Activated CD4-positive, alpha-beta T cell treated with anti-CD3 and anti-CD28 coated beads, Interleukin-10, Interleukin-2, amounts not matched to agents 100 ng/mL and 50 ng/mL, durations not matched to agents 16 hours and 8 hours (primary cell): ENCODE results near the gene WFDC5.
"Not testable (repeated sequence)": the region's sequence is repeated elsewhere in the genome, so short reads cannot be mapped to it uniquely, and the experiment has no call there.

Experiments
- DNase-seq: peaks from one replicate; pipeline ENCODE4 v3.0.0-alpha.2; 2020

The WFDC5 gene, protein sequence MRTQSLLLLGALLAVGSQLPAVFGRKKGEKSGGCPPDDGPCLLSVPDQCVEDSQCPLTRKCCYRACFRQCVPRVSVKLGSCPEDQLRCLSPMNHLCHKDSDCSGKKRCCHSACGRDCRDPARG

DNA sequence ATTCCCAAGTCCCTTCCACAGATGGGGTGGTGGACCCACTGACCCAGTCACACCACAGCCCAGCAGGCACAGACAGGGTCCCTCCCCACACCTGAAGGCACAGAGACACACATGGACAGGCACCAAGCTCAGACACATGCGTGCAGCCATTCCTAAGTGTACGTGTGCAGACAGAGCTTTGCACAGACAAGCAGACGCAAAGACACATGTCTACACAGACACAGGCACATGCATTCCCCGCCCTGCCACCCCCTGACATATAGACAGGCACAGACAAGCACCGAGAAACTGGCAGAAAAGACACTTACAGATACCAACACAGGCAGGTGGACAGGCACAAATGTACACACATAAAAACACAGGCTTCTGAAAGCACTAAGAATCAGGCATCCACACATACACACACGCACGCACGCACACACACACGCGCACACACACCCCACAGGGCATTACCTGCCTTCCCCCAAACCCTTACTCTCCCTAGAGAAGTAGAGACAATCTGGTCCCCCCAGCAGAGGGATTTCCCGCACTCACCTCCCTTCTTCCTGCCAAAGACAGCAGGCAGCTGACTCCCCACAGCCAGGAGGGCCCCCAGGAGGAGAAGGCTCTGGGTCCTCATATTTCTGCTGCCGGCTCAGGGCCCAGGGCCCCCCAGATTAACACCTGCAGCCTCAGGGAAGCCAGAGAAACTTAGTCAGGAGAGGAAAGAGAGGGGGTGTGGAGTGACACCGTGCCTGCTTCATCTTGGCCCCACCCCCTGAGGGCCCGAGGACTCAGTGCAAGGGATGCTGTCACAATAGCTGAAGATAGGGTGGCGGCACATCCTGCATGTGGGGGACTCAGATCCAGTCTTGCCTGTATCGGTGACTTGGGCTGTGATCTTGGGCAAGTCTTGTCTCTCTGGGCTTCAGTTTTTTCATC lies at the start of gene WFDC5:
WFDC5 (minus strand) TSS at position 710 of the 921 bp plus-strand sequence; CDS start at position 619, 91 bp downstream.
- DNase-seq: no peak

GRCh38 chr20:45163083-45163803 lies 48.3 kb upstream of the WFDC5 start:
- DNase-seq: no peak

DNA sequence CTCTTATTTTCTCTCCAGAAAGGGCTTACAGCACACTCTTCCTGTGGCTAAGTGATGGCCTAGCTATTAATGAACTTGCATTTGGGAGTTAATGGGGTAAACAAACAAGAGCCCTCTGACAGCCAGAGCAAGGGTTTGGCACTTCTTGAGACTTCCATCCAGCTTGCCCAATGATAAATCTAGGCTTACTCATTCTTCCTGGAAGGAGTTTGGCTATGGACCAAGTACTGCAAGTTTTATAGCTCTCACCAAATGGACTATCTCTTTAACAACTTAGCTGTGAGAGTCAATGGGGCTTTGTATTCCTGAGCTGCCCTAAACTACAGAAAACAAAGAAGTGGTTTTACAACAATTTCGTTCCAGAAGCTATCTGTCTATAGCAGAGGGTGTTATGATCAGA lies 43.0 kb upstream of the WFDC5 start:
- DNase-seq: no peak

DNA sequence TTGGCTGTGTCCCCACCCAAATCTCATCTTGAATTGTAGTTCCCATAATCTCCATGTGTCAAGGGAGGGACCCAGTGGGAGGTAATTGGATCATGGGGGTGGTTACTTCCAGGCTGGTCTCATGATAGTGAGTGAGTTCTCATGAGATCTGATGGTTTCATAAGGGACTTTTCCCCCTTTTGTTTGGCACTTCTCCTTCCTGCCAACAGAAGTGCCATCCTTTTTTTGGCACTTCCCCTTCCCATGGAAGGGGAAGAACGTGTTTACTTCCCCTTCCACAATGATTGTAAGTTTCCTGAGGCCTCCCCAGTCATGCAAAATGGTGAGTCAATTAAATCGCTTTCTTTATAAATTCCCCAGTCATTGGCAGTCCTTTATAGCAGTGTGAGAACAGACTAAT lies 41.7 kb upstream of the WFDC5 start:
- DNase-seq: no peak

- DNase-seq: not testable (repeated sequence)
Measured at GRCh38 chr20:45154794-45155193, 39.8 kb upstream of the WFDC5 start.

DNA sequence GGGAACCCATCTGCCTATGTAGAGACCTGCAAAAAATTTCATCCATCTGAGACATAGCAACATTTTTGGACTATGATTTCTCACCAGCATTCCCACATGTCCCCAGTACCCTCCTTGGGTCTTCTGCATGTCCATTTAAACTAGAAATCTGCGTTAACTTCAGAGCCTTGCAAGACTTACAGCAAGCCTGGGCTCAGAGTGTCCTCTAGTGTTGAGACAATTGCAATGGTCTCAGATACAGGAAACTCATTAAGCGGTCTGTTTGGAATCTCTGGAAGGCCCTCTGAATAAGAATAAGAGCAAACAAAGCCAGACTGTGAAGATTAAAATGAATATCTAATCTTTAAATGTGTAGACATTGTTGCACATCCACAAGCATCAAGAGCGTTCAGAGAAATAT lies 39.2 kb upstream of the WFDC5 start:
- DNase-seq: no peak

GRCh38 chr20:45153752-45154151 lies 38.8 kb upstream of the WFDC5 start:
- no peak for DNase-seq

GRCh38 chr20:45153147-45153546 lies 38.2 kb upstream of the WFDC5 start:
- DNase-seq: no peak

DNA sequence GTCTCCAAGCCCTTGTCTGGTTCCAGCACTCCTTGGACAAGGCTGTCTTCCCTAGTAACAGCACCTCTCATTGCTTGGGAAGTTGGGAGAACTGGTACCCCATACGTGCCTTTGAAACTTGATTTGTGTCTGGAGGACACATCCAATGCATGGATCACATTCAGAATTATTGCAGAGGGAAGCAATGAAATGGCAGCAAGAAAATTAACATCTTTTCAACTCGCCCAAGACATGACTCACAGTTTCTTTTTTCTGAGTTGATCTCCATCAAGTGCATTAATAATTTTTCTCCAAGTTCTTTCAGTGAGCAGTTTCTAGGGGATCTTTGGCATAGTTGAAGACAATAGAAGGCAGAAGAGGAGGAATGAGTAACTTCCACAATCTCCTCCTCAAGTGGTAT lies 37.4 kb upstream of the WFDC5 start:
- no peak for DNase-seq

DNA sequence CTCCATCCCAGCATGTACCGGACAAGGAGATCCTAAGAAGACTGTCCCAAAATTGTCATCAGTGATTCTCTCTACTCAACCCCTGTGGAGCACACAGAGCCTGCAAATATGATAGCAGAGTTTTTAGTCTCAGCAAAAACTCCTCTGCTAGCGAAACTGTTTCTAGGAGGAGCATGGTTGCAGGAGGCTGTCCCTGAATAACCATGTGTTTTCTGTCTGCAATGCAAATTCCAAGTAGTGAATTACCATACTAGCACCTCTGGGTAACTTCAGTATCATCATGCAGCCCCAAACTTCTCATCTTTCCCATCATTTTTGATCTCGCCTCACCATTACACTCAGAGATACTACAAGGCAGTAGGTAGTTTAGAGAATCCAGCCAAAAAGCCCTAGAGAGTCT lies 34.1 kb upstream of the WFDC5 start:
- no peak for DNase-seq

- DNase-seq: no peak
Measured at GRCh38 chr20:45140836-45141235, 25.9 kb upstream of the WFDC5 start.

DNA sequence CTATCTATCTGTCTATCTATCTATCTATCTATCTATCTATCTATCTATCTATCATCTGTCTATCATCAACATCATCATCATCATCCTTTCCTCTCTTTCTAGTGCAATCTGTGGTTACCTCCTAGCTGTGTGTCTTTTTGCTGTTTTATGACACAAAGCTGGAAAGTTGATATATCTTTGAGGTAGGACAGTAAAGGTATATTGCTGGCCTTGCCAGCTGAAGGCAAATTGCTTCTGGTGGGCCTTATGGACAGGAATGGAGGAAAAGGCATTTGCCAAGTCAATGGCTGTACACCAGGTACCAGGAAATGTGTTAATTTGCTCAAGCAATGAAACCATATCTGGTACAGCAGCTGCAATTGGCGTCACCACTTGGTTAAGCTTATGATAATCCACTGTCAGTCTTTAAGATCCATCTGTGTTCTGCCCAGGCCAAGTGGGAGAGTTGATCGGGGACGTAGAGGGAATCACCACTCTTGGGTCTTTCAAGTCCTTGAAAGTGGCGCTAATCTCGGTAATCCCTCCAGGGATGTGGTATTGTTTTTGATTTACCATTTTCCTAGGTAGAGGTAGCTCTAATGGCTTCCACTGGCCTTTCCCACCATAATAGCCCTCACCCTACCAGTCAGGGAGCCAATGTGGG lies 24.9 kb upstream of the WFDC5 start:
- not testable (repeated sequence) for DNase-seq

DNA sequence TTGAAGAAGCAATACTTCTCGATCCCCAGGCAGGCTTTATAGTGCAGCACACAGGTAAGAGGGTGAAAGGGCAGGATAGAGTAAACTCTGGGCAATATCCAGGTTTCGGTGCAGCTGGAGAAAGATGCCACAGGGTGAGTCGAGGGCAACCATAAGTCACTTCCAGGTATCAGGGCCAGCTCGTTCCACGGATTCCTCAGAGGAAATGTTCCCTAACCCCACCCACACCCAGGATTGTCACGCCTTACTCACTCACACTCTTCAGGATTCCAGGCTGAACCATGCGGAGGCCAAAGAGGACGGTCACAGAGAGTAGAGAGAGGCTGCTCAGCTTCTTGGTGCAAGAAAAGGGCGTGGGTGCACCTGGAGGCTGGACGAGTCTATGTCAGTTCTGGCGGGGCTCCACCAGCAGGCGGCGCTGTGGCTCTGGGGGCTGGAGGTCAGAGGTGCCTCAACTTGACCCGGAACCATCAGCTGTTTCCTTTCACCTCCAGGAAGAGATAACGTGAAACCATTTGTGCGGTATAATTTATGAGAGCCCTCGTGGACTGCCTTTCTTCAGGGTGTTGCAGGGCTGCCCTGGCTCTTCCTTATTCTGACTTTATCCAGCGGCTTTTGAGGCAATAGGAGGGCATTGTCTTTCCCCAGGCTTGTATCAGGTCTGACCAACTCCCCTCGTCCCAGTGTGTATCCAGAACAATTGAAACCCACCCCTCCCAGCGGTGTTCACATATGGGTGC lies 23.8 kb upstream of the WFDC5 start:
- DNase-seq: peak; percentile 82

- no peak for DNase-seq
Measured at GRCh38 chr20:45136911-45137310, 21.9 kb upstream of the WFDC5 start.

GRCh38 chr20:45128099-45128498 lies 13.1 kb upstream of the WFDC5 start:
- DNase-seq: no peak

DNA sequence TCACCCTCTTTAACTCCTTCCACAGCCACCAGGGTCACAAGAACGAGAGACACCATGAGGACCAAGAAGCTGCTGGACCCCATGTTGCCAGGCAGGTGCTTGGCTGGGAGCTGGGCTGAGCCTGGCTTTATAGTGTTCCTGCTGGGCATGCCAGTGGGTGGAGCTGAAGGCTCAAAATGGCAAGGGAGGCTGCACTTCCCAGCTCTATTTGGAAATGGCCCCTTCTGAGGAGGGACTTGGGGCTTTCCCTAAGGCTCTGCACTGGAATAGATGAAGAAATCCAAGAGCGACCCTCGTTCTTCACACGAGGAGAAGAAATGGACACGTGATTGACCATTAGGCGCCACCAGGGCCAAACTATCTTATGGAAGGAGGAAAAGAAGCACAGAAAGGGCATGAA lies 9.4 kb upstream of the WFDC5 start, which contains the start of gene WFDC12:
WFDC12 (minus strand) TSS at position 101 of the 400 bp plus-strand sequence; CDS start at position 83, 18 bp downstream.
- DNase-seq: no peak

GRCh38 chr20:45121388-45121787 lies 6.4 kb upstream of the WFDC5 start:
- peak; percentile 13 for DNase-seq

DNA sequence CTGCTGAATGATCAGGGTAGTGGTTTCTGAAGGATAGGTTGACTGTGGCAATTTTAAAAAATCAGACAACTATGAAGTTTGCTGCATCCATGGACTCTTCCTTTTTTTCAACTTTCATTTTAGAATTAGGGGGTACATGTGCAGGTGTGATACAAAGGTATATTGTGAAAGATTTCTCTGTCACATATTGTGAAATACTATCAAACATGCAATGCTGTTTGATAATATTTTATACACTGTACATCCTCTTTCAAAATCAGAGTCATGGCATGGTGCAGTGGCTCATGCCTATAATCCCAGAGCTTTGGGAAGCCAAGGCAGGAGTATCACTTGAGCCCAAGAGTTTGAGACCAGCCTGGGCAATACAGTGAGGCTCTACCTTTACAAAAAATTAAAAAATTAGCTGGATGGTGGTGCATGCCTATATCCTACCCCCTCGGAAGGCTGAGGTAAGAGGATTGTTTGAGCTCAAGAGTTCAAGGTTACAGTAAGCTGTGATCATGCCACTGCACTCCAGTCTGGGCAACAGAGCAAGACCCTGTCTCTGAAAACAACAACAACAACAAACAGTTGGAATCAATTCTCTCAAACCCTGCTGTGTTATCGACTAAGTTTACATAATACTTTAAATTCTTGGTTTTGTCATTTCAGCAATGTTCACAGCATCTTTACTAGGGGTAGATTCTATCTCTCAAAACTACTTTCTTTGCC lies 4.7 kb upstream of the WFDC5 start:
- no peak for DNase-seq

DNA sequence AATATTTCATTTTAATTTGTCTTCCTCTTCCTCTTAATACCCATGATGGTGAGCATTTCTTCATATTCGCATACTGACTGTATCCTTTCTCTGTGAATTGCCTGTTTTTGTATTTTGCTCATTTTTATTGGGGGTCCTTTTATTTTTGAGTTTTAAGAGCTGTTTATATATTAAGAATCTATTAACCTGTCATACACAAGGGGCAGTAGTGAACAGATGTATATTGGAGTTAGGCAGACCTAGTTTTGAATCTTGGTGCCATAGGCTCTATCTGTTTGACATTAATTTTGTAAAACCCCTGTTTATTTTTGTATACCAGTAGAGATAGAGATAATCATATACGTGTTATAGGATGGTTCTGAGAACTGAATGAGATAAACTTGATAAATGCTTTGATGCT lies 3.1 kb upstream of the WFDC5 start:
- no peak for DNase-seq

GRCh38 chr20:45117581-45117980 lies 2.6 kb upstream of the WFDC5 start:
- no peak for DNase-seq

DNA sequence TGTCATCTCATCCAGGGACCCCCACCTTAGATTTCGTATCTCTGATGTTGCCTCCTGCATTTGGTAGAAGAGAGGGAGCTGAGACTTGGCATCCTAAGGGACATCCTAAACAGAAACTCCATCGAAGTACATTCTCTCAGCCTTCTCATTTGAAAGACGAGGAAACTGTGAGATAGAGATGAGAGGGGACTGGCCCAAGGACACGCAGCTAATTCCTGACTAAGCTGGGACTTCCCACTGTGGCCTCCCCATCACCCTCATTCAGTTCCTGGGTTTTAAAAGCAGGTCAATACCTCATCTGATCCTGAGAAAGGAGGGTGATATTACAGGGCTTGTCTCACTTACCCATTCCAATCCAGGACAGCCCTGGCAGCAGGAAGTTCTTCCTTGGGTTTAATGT lies 855 bp upstream of the WFDC5 start:
- no peak for DNase-seq

DNA sequence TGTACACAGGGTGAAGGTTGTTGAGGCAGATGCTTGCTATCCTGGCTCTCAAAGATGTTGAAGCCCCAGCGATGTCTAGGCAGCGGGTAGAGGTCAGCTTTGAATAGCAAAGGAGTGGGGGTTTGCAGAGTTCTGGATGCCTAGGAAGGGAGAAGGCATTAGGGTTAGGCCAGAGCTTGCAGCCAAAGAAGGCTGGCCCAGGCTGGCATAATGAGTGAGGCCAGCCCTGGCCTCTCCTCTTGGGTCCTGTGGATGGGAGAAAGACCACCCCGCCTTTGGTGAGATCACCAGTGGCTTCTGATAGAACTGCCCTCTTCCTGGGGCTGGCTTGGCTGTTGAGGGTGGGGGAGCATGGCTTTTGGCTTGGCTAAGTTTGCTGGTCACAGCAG lies 406 bp upstream of the WFDC5 start:
- DNase-seq: no peak
